HEK293 (cell line): ENCODE results near the gene RAB44.
A peak's percentile ranks its signal among the peaks of the same experiment; 100 is the strongest.

ENCODE experiments used
- CTCF ChIA-PET: fragments of 350-600 bp; formaldehyde crosslinking; extraction: SDS; loops from one replicate; lab custom pipeline; 2021; ENCODE audit warnings: antibody characterized with exemption; lab: Yijun Ruan, JAX
- POLR2A ChIA-PET: fragments of 300-600 bp; formaldehyde crosslinking; extraction: SDS; loops from one replicate; lab custom pipeline; 2020; ENCODE audit warnings: antibody characterized with exemption, inconsistent platforms; lab: Yijun Ruan, JAX
- H3K27ac ChIP-seq: fragments of 200-500 bp; sonication (Bioruptor generic); 2 replicates; pipeline ENCODE4 v1.5.1; 2014; ENCODE audit warnings: low read depth, low read length, control low read depth, inconsistent platforms; ENCODE audit errors: extremely low read depth
- H3K36me3 ChIP-seq, 2 experiments: fragments of 200-500 bp in 1 of 2; sonication (Bioruptor generic) in 1 of 2; 1 replicate in 1 of 2; 2 replicates in 1 of 2; pipeline ENCODE4 v1.5.1; 2014 to 2017; ENCODE audit warnings: inconsistent platforms in 2 of 2, low read length in 2 of 2; ENCODE audit not compliant: control insufficient read depth in 2 of 2, insufficient read depth in 1 of 2
- H3K4me1 ChIP-seq: fragments of 200-500 bp; sonication (Bioruptor generic); 2 replicates; pipeline ENCODE4 v1.5.1; 2014; ENCODE audit warnings: mild to moderate bottlenecking, low read length, inconsistent platforms; ENCODE audit not compliant: control insufficient read depth, insufficient read depth
- H3K4me3 ChIP-seq: 2 replicates; pipeline ENCODE4 v1.5.1; 2011; ENCODE audit warnings: low read depth, mild to moderate bottlenecking, control low read depth, low read length, moderate library complexity
- H3K9me3 ChIP-seq: fragments of 200-500 bp; sonication (Bioruptor generic); 2 replicates; pipeline ENCODE4 v1.5.1; 2014; ENCODE audit warnings: low read depth, low read length, inconsistent platforms; ENCODE audit not compliant: control insufficient read depth, insufficient read depth
- ATF2 ChIP-seq: fragments of 450-650 bp; formaldehyde crosslinking; IDR thresholded peaks from 2 replicates; pipeline ENCODE4 v1.5.1; 2016; ENCODE audit warnings: missing biosample characterization, missing genetic modification characterization, low read depth
- GLIS2 ChIP-seq: fragments of 450-650 bp; formaldehyde crosslinking; IDR thresholded peaks from 2 replicates; pipeline ENCODE4 v1.5.1; 2016; ENCODE audit warnings: missing biosample characterization, missing genetic modification characterization
- KLF9 ChIP-seq: fragments of 450-650 bp; formaldehyde crosslinking; IDR thresholded peaks from 2 replicates; pipeline ENCODE4 v1.5.1; 2016; ENCODE audit warnings: missing biosample characterization, missing genetic modification characterization, low read depth
- MYNN ChIP-seq: fragments of 450-650 bp; formaldehyde crosslinking; IDR thresholded peaks from 2 replicates; pipeline ENCODE4 v1.5.1; 2016; ENCODE audit warnings: missing biosample characterization, missing genetic modification characterization, borderline replicate concordance
- REST ChIP-seq: fragments of 450-650 bp; formaldehyde crosslinking; IDR thresholded peaks from 2 replicates; pipeline ENCODE4 v1.5.1; 2016; ENCODE audit warnings: missing biosample characterization, missing genetic modification characterization
- SETDB1 ChIP-seq: IDR thresholded peaks from one replicate; pipeline ENCODE4 v1.6.1; 2017; ENCODE audit warnings: mild to moderate bottlenecking, low read length, moderate library complexity, mixed read lengths; ENCODE audit not compliant: insufficient read length
- ZFP41 ChIP-seq: fragments of 450-650 bp; formaldehyde crosslinking; IDR thresholded peaks from 2 replicates; pipeline ENCODE4 v1.5.1; 2016; ENCODE audit warnings: missing biosample characterization, missing genetic modification characterization, borderline replicate concordance
- ZNF155 ChIP-seq: fragments of 450-650 bp; formaldehyde crosslinking; IDR thresholded peaks from 2 replicates; pipeline ENCODE4 v1.5.1; 2016; ENCODE audit warnings: missing biosample characterization, missing genetic modification characterization
- ZNF174 ChIP-seq: fragments of 450-650 bp; formaldehyde crosslinking; IDR thresholded peaks from 2 replicates; pipeline ENCODE4 v1.5.0; 2017; ENCODE audit warnings: missing biosample characterization, mild to moderate bottlenecking, missing genetic modification characterization
- ZNF248 ChIP-seq: fragments of 450-650 bp; formaldehyde crosslinking; IDR thresholded peaks from 2 replicates; pipeline ENCODE4 v1.5.1; 2017; ENCODE audit warnings: missing biosample characterization, missing genetic modification characterization
- ZNF292 ChIP-seq: fragments of 450-650 bp; formaldehyde crosslinking; IDR thresholded peaks from 2 replicates; pipeline ENCODE4 v1.5.1; 2016; ENCODE audit warnings: low read depth, missing biosample characterization, missing genetic modification characterization, borderline replicate concordance
- ZNF558 ChIP-seq: fragments of 450-650 bp; formaldehyde crosslinking; IDR thresholded peaks from 2 replicates; pipeline ENCODE4 v1.5.1; 2016; ENCODE audit warnings: missing biosample characterization, missing genetic modification characterization
- ZNF610 ChIP-seq: fragments of 450-650 bp; formaldehyde crosslinking; IDR thresholded peaks from 2 replicates; pipeline ENCODE4 v1.5.1; 2016; ENCODE audit warnings: missing biosample characterization, missing genetic modification characterization, borderline replicate concordance
- ZNF623 ChIP-seq: fragments of 450-650 bp; formaldehyde crosslinking; IDR thresholded peaks from 2 replicates; pipeline ENCODE4 v1.5.1; 2016; ENCODE audit warnings: missing biosample characterization, missing genetic modification characterization
- ZNF626 ChIP-seq: fragments of 450-650 bp; sonication (Bioruptor Pico); formaldehyde crosslinking; IDR thresholded peaks from 2 replicates; pipeline ENCODE4 v1.5.1; 2018; ENCODE audit warnings: missing biosample characterization, missing genetic modification characterization, inconsistent platforms
- ZNF629 ChIP-seq: fragments of 450-650 bp; formaldehyde crosslinking; IDR thresholded peaks from 2 replicates; pipeline ENCODE4 v1.5.1; 2017; ENCODE audit warnings: missing biosample characterization, missing genetic modification characterization
- ZNF747 ChIP-seq: fragments of 450-650 bp; formaldehyde crosslinking; IDR thresholded peaks from 2 replicates; pipeline ENCODE4 v1.5.1; 2016; ENCODE audit warnings: missing biosample characterization, missing genetic modification characterization
- ZNF785 ChIP-seq: fragments of 450-650 bp; formaldehyde crosslinking; IDR thresholded peaks from 2 replicates; pipeline ENCODE4 v1.5.1; 2016; ENCODE audit warnings: missing biosample characterization, missing genetic modification characterization
- ZSCAN23 ChIP-seq: fragments of 450-650 bp; formaldehyde crosslinking; IDR thresholded peaks from 2 replicates; pipeline ENCODE4 v1.5.1; 2016; ENCODE audit warnings: missing biosample characterization, missing genetic modification characterization
- TF ChIP-seq, protein P1 (sequence below): fragments of 450-650 bp; formaldehyde crosslinking; IDR thresholded peaks from 2 replicates; pipeline ENCODE4 v1.5.1; 2016; ENCODE audit warnings: missing biosample characterization, missing genetic modification characterization
- TF ChIP-seq, protein P2 (sequence below): fragments of 450-650 bp; formaldehyde crosslinking; IDR thresholded peaks from 2 replicates; pipeline ENCODE4 v1.5.1; 2017; ENCODE audit warnings: missing biosample characterization, mild to moderate bottlenecking, missing genetic modification characterization, moderate library complexity

Gene RAB44

DNA sequence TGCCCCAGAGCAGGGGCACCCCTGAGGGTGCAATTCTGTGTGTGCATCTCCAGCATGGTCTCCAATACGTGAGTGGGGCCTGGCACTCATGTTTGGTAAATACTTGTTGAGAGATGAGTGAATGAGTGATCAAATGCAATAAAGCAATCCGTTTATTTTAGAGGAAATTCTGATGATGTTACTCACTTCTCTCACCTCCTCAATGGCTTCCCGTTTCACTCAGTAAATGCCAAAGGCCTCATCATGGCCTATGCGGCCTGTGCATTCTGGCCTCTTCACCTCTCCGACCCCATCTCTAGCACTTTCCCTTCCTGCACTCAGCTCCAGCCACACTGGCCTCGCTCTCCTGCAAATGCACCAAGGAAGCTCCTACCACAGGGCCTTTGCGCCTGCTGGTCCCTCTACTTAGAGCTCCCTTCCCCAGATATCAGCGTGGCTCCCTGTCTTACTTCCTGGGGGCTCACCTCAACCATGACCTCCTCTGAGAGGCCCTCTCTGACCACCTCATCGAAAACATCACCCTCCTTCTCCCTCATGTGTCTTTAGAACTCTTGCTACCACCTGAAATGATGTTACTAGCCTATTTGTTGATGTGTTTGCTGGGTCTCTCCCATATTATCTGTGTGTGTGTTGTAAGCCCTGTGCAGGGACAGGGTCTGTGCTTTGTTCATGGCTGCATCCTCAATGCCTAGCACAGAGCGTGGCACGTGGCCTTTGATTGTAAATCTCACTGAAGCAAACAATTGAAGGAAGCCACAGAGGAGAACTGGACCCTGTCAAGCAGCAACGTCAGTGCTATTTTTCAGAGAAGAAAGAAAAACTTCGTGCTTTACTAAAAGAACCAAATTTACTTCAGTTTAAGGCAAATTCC is 42.6 kb downstream of the RAB44 start:
- H3K4me3 ChIP-seq, result no peak overlapping the region
- TF ChIP-seq ZNF623 (peak; percentile 98), ZNF610 (tag by site-specific recombination) (no peak), ZSCAN23 (tag by site-specific recombination) (no peak), ZNF629 (tag by site-specific recombination) (no peak), ZNF248 (tag by site-specific recombination) (no peak)
- TF ChIP-seq, protein P1, sequence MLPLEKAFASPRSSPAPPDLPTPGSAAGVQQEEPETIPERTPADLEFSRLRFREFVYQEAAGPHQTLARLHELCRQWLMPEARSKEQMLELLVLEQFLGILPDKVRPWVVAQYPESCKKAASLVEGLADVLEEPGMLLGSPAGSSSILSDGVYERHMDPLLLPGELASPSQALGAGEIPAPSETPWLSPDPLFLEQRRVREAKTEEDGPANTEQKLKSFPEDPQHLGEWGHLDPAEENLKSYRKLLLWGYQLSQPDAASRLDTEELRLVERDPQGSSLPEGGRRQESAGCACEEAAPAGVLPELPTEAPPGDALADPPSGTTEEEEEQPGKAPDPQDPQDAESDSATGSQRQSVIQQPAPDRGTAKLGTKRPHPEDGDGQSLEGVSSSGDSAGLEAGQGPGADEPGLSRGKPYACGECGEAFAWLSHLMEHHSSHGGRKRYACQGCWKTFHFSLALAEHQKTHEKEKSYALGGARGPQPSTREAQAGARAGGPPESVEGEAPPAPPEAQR (tag by site-specific recombination), result no peak
- TF ChIP-seq, protein P2, sequence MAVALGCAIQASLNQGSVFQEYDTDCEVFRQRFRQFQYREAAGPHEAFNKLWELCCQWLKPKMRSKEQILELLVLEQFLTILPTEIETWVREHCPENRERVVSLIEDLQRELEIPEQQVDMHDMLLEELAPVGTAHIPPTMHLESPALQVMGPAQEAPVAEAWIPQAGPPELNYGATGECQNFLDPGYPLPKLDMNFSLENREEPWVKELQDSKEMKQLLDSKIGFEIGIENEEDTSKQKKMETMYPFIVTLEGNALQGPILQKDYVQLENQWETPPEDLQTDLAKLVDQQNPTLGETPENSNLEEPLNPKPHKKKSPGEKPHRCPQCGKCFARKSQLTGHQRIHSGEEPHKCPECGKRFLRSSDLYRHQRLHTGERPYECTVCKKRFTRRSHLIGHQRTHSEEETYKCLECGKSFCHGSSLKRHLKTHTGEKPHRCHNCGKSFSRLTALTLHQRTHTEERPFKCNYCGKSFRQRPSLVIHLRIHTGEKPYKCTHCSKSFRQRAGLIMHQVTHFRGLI (tag by site-specific recombination), result no peak
- TF ChIP-seq, all 188 proteins: peak for 1
- H3K27ac ChIP-seq, result no peak overlapping the region
- no peaks in the 10 kb centered on the region for H3K9me3 ChIP-seq
- ChIA-PET POLR2A (no interaction called here), CTCF (no interaction called here)
- no peaks in the 10 kb centered on the region for H3K36me3 ChIP-seq
- H3K4me1 ChIP-seq, result no peaks in the 10 kb centered on the region

DNA sequence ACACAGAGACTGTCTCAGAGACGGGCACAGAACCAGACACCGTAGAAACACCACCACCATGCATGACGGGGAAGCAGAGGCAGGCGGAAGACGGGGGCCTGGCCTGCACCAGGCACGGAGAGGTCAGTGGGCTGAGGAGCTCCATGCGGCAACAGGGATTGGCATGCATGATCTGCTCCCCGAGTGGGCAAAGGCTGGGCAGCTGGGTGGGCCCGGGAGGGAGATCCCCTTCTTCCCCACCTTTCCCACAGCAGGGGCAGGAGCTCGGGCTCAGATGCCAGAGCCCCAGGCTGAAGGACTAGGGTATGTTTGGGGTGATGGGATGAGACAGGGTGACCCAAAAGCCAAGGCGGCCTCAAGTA is 43.2 kb downstream of the RAB44 start:
- no peak for TF ChIP-seq SETDB1
- no peak for TF ChIP-seq ZNF155 (tag by site-specific recombination)
- TF ChIP-seq REST (tag by site-specific recombination), result no peak
- no peak for TF ChIP-seq ZFP41
- TF ChIP-seq ZNF292 (tag by site-specific recombination), result no peak
- TF ChIP-seq ZNF626 (tag by site-specific recombination), result no peak
- no peak for TF ChIP-seq ZNF174 (tag by site-specific recombination)
- no peak for TF ChIP-seq ZNF785 (tag by site-specific recombination)
- TF ChIP-seq ZNF558 (tag by site-specific recombination), result no peak
- TF ChIP-seq MYNN, result no peak
- TF ChIP-seq ATF2 (tag by site-specific recombination), result no peak
- no peak for TF ChIP-seq KLF9 (tag by site-specific recombination)
- TF ChIP-seq ZNF747, result no peak
- no peak for TF ChIP-seq GLIS2 (tag by site-specific recombination)
- Histone ChIP-seq H3K9me3 (no peaks in the 10 kb centered on the region), H3K27ac (no peak overlapping the region), H3K4me1 (no peaks in the 10 kb centered on the region), H3K36me3 (no peaks in the 10 kb centered on the region), H3K4me3 (no peak overlapping the region)
- CTCF ChIA-PET, result interaction anchor here (0.5 kb wide), 1 partner anchor 628 kb away, joined by 3 read pairs; no protein-coding TSS in a partner anchor
- POLR2A ChIA-PET, result no interaction called here
